Aorta (tissue), 5 donors: Measurements from ENCODE around the gene LRMDA. TPM values are rescaled to one million over a fixed set of nuclear protein-coding genes. Genes with fewer than 3 reads are reported as not detected.

ENCODE experiments used
- ATAC-seq: fragments of 200-7000 bp; cut with Tn5 transposase; one replicate; pipeline ENCODE4 v1.9.1; 2022; ENCODE audit warnings: moderate library complexity; ENCODE audit not compliant: low FRiP score
- DNase-seq, 2 donors: peaks; one replicate each; pipeline ENCODE4 v3.0.0-alpha.2; 2020
- H3K27ac ChIP-seq, 2 donors: one replicate each; pipeline ENCODE4 v1.5.1; 2013; ENCODE audit warnings: low read length in 2 of 2, mild to moderate bottlenecking in 2 of 2, moderate library complexity in 2 of 2, control low read depth in 1 of 2, inconsistent platforms in 1 of 2, low read depth in 1 of 2
- H3K27me3 ChIP-seq, 2 donors: one replicate each; pipeline ENCODE4 v1.6.1; 2013; ENCODE audit warnings: control low read depth in 1 of 2, low read length in 1 of 2, mild to moderate bottlenecking in 1 of 2, moderate library complexity in 1 of 2; ENCODE audit not compliant: insufficient read depth in 2 of 2, control insufficient read depth in 1 of 2
- H3K36me3 ChIP-seq, 2 donors: one replicate each; pipeline ENCODE4 v1.6.1; 2013; ENCODE audit warnings: control low read depth in 1 of 2, low read length in 1 of 2, mild to moderate bottlenecking in 1 of 2; ENCODE audit not compliant: insufficient read depth in 2 of 2, control insufficient read depth in 1 of 2
- H3K4me1 ChIP-seq, 2 donors: one replicate each; pipeline ENCODE4 v1.6.1; 2013; ENCODE audit warnings: low read length in 2 of 2, control low read depth in 1 of 2, mild to moderate bottlenecking in 1 of 2, moderate library complexity in 1 of 2; ENCODE audit not compliant: insufficient read depth in 2 of 2, control insufficient read depth in 1 of 2
- H3K4me3 ChIP-seq, 2 donors: one replicate each; pipeline ENCODE4 v1.5.1; 2013; ENCODE audit warnings: low read length in 2 of 2, control low read depth in 1 of 2, mild to moderate bottlenecking in 1 of 2
- H3K9me3 ChIP-seq: one replicate; pipeline ENCODE4 v1.6.1; 2013; ENCODE audit warnings: mild to moderate bottlenecking, low read length; ENCODE audit not compliant: control insufficient read depth
- WGBS, 2 donors: extraction: QIAGEN DNeasy Blood & Tissue Kit; methylation state at CpG; one replicate each; pipeline ENCODE4 v1.1.7; 2013; 5-methylcytosine and 5-hydroxymethylcytosine counted together
- intact Hi-C, 2 donors: fragments of 100-400 bp; cut with DNase I; formaldehyde crosslinking; loops; one replicate each; pipeline versions ENCODE4 v1.14.2 to v1.15.0; 2022
- polyA plus RNA-seq, 2 donors: library from polyadenylated mRNA; stranded (reverse); fragments of 200-250 nt; gene quantifications; one replicate each; pipeline ENCODE4 v1.2.3, GENCODE V29; 2013
- total RNA-seq, 2 donors: library from RNA; stranded (reverse); fragmentation: NEBNext Ultra II Directional; extraction: Animal tissue kit (Norgen Biotek cat#: 25700); gene quantifications; one replicate each; pipeline ENCODE4 v1.2.1, GENCODE V29; 2021
- donor health status: healthy with polysubstance abuse.
- donor health status: Bipolar disorder and iron deficiency.
- donor health status: DM: no; HTN: no; CAD: no.
- donor health status: DM: no; HTN: no; CAD: no.
- donor health status: DM: yes; HTN: yes; CAD: no.

The LRMDA gene
- total and polyA plus RNA-seq, 4 donors = 7.4 to 25.7 (median 14.7) TPM

DNA sequence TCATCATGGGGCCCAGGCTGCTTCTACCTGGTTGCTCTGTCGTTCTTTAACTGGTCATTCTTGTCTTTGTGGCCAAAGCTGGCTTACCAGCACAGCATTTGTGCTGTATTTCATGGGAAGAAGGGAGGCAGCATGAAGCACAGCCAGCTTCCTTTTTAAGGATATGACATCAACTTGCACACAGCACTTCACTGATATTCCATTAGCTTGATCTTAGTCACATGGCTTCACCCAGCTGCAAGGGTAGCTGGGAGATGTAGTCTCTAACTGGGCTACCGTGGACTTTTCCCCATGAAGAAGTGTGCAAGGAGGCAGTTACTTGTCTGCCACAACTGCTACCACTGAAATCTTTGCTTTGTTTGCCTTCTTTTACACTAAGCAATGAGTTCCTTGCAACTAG, 525.2 kb downstream of the LRMDA start:
- intact Hi-C loops = no loop called here
- no peaks in the 10 kb centered on the region for H3K9me3 ChIP-seq
- WGBS, 2 donors = 94% methylated on average over 2 of the region's 2 CpGs
- no peak overlapping the region for H3K4me3 ChIP-seq
- ATAC-seq = no peak
- H3K27ac ChIP-seq = no peak overlapping the region
- no peaks in the 10 kb centered on the region for H3K27me3 ChIP-seq
- H3K4me1 ChIP-seq = no peaks in the 10 kb centered on the region
- H3K36me3 ChIP-seq = no peaks in the 10 kb centered on the region
- DNase-seq = no peak

DNA sequence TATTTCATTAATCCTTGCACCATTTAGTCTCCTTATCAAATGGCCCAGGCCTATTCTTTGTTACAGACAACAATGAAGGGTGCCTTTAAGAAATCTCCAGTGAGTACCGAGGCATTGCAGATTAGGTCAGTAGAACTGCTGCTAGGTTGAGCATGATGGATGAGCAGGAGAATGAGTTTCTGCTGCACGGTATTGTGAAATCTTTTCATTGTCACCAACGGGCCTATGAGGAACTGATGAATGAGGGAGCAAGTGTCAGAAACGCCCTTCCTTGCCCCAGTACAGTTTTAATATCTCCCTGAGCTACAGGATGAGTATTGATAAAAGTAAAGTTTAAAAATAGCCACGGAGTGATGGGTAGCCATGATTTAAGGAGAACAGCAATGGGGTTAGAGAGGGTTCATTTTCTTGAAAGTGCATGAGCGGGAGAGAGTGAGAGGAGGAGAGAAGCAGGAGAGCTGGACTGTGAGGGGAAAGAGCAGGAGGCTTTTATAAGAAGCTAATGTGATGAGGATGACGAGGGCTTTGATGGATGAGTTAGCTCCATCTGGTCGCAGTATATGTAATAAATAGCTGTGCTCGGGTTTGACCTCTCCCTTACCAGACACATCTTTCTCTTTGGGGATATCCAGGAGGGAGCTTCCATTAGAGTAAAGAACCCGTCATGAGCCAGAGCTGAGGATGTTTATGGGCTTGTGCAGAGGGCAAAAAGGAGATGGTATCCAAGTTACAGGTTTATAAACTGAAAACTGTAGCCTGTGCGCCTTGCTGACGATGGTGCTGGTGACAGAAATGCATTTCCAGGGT, 526.1 kb downstream of the LRMDA start:
- Histone ChIP-seq H3K4me3 (no peak overlapping the region), H3K36me3 (no peaks in the 10 kb centered on the region), H3K9me3 (no peaks in the 10 kb centered on the region), H3K27me3 (no peaks in the 10 kb centered on the region), H3K4me1 (no peaks in the 10 kb centered on the region), H3K27ac (no peak overlapping the region)
- 81 to 82% methylated on average over 12 of the region's 12 CpGs for WGBS, 2 donors
- intact Hi-C loops = no loop called here
- ATAC-seq = no peak
- DNase-seq = no peak

DNA sequence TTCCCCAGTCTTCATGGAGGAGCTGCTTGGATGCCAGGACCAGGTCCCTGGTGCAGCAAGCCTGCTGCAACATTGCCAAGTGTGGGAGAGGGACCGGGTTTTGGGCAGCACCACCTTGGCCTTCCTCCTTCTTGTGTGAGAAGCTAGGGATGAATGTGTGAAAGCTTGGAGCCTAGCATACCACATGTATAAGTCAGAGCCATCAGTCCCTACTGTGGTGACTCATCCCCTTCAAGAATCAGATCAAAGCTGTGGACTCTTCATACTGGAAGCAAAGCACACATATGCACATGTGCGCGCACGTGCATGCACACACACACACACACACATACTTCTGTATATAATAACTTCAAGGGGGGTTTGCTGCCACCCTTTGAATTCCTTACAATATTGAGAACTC, 527.8 kb downstream of the LRMDA start:
- WGBS, 2 donors = 72 to 78% methylated on average over 4 of the region's 4 CpGs
- Histone ChIP-seq H3K27me3 (no peaks in the 10 kb centered on the region), H3K4me1 (no peaks in the 10 kb centered on the region), H3K27ac (no peak overlapping the region), H3K4me3 (no peak overlapping the region), H3K9me3 (no peaks in the 10 kb centered on the region), H3K36me3 (no peaks in the 10 kb centered on the region)
- intact Hi-C loops = no loop called here
- DNase-seq (no peak), ATAC-seq (no peak)

DNA sequence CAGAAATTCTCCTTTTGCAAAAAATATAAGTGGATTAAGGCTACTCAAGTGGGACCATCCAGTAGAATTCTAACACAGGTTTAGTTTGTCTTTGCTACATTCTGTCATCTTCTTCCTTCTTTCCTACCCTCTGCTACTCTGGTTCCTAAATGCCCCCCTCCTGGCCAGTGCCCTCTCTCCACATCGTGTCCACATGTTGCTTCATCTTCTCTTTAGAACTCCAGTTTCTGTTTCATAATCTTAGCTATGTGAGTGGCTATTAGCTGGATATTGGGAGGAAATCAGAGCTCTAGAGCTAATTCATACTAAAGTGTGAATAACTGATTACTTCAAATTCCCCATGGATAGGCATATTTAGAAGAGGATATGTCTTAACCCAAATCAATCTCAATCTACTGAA, 528.5 kb downstream of the LRMDA start:
- intact Hi-C loops = no loop called here
- no peaks in the 10 kb centered on the region for H3K4me1 ChIP-seq
- no peaks in the 10 kb centered on the region for H3K9me3 ChIP-seq
- ATAC-seq (no peak), DNase-seq (no peak)
- no peak overlapping the region for H3K4me3 ChIP-seq
- H3K27ac ChIP-seq = no peak overlapping the region
- H3K36me3 ChIP-seq = no peaks in the 10 kb centered on the region
- H3K27me3 ChIP-seq = no peaks in the 10 kb centered on the region
- WGBS, 2 donors = 87 to 93% methylated on average over 1 of the region's 1 CpG

DNA sequence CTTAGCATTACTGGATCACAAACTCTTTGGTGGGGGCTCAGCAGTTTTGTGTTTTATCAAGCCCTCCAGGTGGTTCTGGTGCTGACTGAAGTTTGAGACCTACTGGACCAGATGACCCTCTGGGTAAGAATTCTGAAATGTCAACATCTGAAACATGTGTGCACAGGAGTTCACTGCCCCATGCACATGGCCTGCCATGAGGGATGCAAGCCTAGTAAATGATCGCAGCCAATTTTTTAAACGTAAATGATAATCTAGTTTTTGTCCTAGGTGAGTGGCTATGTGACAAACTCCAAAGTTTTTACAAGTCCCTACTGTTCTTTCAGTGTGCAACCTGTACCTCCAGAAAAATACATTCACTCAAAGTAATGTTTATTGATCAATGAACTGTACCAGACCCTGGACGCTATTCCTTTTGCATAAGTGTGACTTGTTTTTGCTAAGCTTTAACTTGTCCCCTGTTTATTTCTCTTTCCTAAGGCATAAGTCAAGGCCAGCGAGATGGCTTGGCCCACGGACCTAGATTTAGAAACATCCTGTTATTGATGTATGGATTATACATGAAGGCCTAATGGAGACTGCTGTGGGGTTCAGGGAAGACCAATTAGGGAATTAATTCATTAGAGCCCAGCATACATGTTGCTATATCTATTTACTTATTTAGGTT, 531.1 kb downstream of the LRMDA start:
- Histone ChIP-seq H3K9me3 (no peaks in the 10 kb centered on the region), H3K4me1 (no peaks in the 10 kb centered on the region), H3K27me3 (no peaks in the 10 kb centered on the region), H3K4me3 (no peak overlapping the region), H3K36me3 (no peaks in the 10 kb centered on the region), H3K27ac (no peak overlapping the region)
- no peak for ATAC-seq
- WGBS, 2 donors = 95 to 97% methylated on average over 5 of the region's 5 CpGs
- no peak for DNase-seq
- intact Hi-C loops = no loop called here

DNA sequence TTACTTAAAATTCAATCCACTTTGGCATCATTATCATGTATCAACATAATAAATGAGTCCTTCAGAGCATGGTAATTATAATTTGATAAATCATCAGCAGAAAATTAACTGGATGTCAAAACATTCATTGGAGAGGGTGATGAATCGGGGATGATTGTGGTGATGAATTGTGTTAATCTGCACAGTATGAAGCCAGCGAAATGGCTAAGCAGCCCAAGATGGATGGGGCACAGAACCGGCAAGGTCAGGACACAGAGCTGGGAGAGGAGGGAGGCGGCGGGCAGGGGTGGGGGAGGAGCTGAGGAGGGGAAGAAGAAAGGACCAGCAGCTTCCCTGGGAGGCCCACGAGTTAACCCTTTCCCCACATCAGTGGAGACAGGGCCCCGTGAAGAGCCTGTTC, 536.1 kb downstream of the LRMDA start:
- H3K27me3 ChIP-seq = no peaks in the 10 kb centered on the region
- no peak overlapping the region for H3K4me3 ChIP-seq
- no peaks in the 10 kb centered on the region for H3K36me3 ChIP-seq
- ATAC-seq (no peak), DNase-seq (no peak)
- WGBS, 2 donors = 74 to 79% methylated on average over 7 of the region's 7 CpGs
- no peak overlapping the region for H3K27ac ChIP-seq
- H3K4me1 ChIP-seq = no peaks in the 10 kb centered on the region
- no peaks in the 10 kb centered on the region for H3K9me3 ChIP-seq
- intact Hi-C loops = no loop called here

DNA sequence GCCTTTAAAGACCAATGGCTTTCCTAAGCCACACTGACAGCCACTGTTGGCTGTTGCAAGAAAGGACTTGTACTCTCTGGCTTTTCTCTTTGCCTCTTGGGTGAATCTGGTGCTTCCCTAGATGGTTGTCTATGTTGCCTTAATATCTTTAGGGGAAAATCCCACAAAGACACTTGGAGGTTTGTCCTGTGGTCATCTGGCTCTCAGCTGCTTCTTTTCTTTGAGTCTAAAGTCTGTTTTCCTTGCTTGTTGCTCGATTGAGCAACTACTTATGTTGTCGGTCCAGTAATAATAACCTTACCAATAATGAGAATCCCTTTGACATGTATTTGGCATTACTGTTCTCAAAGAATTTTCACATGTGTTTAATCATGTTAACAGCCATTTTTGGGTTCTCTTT, 537.6 kb downstream of the LRMDA start:
- Histone ChIP-seq H3K4me1 (peaks cover 0 to 2% of the 10 kb centered on the region in 2 donors), H3K9me3 (no peaks in the 10 kb centered on the region), H3K27ac (no peak overlapping the region), H3K27me3 (no peaks in the 10 kb centered on the region), H3K36me3 (no peaks in the 10 kb centered on the region), H3K4me3 (no peak overlapping the region)
- DNase-seq (no peak), ATAC-seq (no peak)
- WGBS, 2 donors = 76 to 77% methylated on average over 2 of the region's 2 CpGs
- intact Hi-C loops = no loop called here

DNA sequence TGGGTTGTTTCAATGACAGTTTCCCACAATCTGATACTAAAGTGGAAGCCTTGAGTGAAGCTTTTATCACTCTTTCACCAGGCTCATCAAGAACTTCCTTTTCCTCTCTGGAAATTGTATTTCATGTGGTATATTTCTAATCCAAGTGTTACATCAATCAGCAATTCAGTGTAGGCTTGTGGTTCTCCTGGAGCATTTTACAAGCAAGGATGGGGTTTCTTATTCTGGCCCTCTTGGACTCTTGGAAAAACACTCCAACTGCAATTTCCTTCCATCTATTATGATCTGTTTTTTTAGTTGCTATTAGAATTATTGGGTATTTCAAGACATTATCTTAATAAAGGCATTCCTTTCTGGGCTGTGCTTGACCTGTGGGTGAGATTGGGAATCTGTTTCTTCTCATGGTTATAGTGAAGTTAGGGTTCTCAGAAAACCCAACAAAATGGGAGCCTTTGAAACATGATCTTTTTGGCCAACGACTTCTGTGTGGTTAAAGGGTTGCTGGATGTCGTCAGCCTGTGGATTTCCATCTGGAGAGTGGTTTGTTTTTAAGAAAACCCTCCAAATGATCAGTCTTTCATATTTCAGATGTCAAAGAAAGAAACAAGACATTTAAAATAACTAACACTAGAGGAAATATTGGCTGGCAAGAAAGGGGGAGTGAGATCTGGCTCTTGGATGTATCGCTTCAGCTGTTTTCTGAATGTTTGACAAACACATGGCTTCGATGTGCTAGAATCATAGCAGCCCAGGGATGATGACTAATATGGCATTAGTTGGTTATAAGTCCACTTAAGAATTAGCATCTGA, 540.2 kb downstream of the LRMDA start:
- H3K27ac ChIP-seq = no peak overlapping the region
- H3K36me3 ChIP-seq = no peaks in the 10 kb centered on the region
- H3K27me3 ChIP-seq = no peaks in the 10 kb centered on the region
- peaks cover 0 to 2% of the 10 kb centered on the region in 2 donors for H3K4me1 ChIP-seq
- H3K4me3 ChIP-seq = no peak overlapping the region
- DNase-seq (no peak), ATAC-seq (peak; percentile 78)
- intact Hi-C loops = no loop called here
- WGBS, 2 donors = 8 to 26% methylated on average over 4 of the region's 4 CpGs
- H3K9me3 ChIP-seq = no peaks in the 10 kb centered on the region
